ENCODE data around the gene PTPRD. TPM values are rescaled to one million over a fixed set of nuclear protein-coding genes. Genes with fewer than 3 reads are reported as not detected.

Gene PTPRD
- total and polyA plus RNA-seq, 9 donors = 16.2 to 231 (median 85.8) TPM

- 65 to 74% (median 69%) methylated on average over 2 of the region's 2 CpGs for WGBS, 3 donors
- Histone ChIP-seq H3K27ac (no peak overlapping the region), H3K9me3 (no peaks in the 10 kb centered on the region), H3K4me1 (ENCODE audit: insufficient read depth) (no peaks in the 10 kb centered on the region), H3K4me3 (no peak overlapping the region), H3K27me3 (no peaks in the 10 kb centered on the region), H3K36me3 (no peaks in the 10 kb centered on the region)
- intact Hi-C loops (cut with DNase I) = no loop called here
- no peak for DNase-seq
- TF ChIP-seq EP300 (IDR thresholded peaks at IDR 0.05) = no peak
- TF ChIP-seq, protein P1, sequence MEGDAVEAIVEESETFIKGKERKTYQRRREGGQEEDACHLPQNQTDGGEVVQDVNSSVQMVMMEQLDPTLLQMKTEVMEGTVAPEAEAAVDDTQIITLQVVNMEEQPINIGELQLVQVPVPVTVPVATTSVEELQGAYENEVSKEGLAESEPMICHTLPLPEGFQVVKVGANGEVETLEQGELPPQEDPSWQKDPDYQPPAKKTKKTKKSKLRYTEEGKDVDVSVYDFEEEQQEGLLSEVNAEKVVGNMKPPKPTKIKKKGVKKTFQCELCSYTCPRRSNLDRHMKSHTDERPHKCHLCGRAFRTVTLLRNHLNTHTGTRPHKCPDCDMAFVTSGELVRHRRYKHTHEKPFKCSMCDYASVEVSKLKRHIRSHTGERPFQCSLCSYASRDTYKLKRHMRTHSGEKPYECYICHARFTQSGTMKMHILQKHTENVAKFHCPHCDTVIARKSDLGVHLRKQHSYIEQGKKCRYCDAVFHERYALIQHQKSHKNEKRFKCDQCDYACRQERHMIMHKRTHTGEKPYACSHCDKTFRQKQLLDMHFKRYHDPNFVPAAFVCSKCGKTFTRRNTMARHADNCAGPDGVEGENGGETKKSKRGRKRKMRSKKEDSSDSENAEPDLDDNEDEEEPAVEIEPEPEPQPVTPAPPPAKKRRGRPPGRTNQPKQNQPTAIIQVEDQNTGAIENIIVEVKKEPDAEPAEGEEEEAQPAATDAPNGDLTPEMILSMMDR (IDR thresholded peaks at IDR 0.05) = no peak
- no peak for TF ChIP-seq POLR2A (IDR thresholded peaks at IDR 0.05)
These were observed 1933.4 kb downstream of the PTPRD start for GRCh38 chr9:8679371-8679822.

GRCh38 chr9:8677741-8678140 is 1935.1 kb downstream of the PTPRD start:
- Histone ChIP-seq H3K4me1 (ENCODE audit: insufficient read depth) (no peaks in the 10 kb centered on the region), H3K27me3 (no peaks in the 10 kb centered on the region), H3K36me3 (no peaks in the 10 kb centered on the region), H3K9me3 (no peaks in the 10 kb centered on the region), H3K27ac (no peak overlapping the region), H3K4me3 (no peak overlapping the region)
- TF ChIP-seq, protein P1 (IDR thresholded peaks at IDR 0.05) = no peak
- TF ChIP-seq POLR2A (IDR thresholded peaks at IDR 0.05) (no peak), EP300 (IDR thresholded peaks at IDR 0.05) (no peak)
- 61 to 64% (median 63%) methylated on average over 4 of the region's 4 CpGs for WGBS, 3 donors
- intact Hi-C loops (cut with DNase I) = no loop called here
- DNase-seq = no peak

DNA sequence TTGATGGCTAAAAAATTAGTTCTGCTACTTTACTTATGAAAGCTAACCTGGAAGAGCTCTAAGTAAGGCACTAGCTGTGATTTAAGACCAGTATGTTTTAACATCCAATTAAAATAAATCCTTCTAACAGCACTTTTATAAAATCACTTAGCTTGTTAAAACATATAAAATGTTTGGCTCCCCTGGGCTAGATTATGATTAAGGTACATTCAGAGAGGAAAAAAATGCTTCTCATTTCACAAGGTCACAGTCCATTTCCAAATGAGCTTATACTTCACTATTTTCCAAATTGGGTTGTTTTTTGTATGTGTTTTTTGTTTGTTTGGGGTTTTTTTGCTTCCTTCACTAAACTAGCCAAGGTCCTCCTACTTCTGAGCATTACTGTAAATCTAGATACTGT is 1938.3 kb downstream of the PTPRD start:
- DNase-seq = no peak
- Histone ChIP-seq H3K4me3 (no peak overlapping the region), H3K27ac (no peak overlapping the region), H3K36me3 (no peaks in the 10 kb centered on the region), H3K9me3 (no peaks in the 10 kb centered on the region), H3K4me1 (ENCODE audit: insufficient read depth) (no peaks in the 10 kb centered on the region), H3K27me3 (no peaks in the 10 kb centered on the region)
- intact Hi-C loops (cut with DNase I) = no loop called here
- TF ChIP-seq EP300 (IDR thresholded peaks at IDR 0.05) (no peak), POLR2A (IDR thresholded peaks at IDR 0.05) (no peak)
- TF ChIP-seq, protein P1 (IDR thresholded peaks at IDR 0.05) = no peak

DNA sequence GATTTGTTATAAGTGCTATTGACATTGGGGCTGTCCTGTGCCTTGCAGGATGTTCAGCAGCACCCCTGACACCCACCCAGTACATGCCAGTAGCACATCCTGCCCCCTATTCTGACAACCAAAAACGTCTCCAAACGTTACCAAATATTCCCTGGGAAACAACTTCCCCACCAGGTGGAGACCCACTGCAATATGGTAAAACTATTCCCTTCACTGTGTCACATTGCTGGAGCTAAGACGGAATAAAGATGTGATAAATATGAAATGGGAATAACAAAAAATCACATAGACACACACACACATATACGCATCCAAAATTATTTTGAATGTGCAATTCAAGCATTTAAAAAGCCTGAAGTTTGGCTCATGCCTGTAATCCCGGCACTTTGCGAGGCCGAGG is 1939.0 kb downstream of the PTPRD start:
- H3K27ac ChIP-seq = no peak overlapping the region
- no peaks in the 10 kb centered on the region for H3K27me3 ChIP-seq
- TF ChIP-seq, protein P1 (IDR thresholded peaks at IDR 0.05) = no peak
- TF ChIP-seq POLR2A (IDR thresholded peaks at IDR 0.05) = no peak
- no peak for TF ChIP-seq EP300 (IDR thresholded peaks at IDR 0.05)
- H3K4me1 ChIP-seq (ENCODE audit: insufficient read depth) = no peaks in the 10 kb centered on the region
- no peak for DNase-seq
- no peaks in the 10 kb centered on the region for H3K36me3 ChIP-seq
- H3K4me3 ChIP-seq = no peak overlapping the region
- WGBS, 3 donors = 82 to 86% (median 82%) methylated on average over 7 of the region's 7 CpGs
- intact Hi-C loops (cut with DNase I) = no loop called here
- no peaks in the 10 kb centered on the region for H3K9me3 ChIP-seq

All from ovary (tissue), 9 donors.